ENCODE measurements around the gene TNFRSF19.

Gene TNFRSF19

DNA sequence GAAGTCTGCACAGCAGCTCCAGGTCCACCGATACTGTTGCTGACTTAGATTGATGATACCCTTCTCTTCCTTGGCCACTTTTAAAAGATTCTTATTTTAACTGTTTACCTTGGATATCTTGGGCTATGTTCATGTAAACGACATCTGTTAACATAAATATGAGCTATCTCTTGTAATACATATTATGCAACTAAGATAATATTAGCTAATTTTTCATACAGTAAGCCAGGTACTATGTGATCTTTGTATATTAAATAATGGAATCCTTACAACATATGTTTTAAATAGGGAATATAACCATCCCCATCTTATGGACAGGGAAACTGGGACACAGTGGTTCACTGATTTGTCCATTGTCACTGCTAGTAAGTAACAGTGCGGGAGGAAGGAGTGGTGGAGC lies 37.9 kb downstream of the TNFRSF19 start:
- no peak for DNase-seq (ENCODE audit: low read depth)

GRCh38 chr13:23608701-23609413 lies 38.6 kb downstream of the TNFRSF19 start:
- DNase-seq (ENCODE audit: low read depth), result no peak

DNA sequence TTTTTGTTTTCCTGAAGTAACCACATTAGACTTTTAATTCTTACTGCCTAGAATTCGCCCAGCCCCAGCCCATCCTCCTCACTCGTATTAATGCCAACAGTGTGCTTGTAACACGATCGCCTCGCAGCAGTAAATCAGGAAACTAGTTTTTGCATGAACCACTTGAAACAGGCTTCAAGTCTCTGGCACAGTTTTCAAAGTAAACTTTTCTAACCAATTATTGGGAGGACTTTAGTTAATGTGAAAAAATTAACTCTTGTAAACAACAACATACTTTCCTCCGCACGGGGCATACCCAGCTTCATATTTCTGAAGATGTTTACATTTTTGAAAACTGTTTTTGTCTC lies 39.2 kb downstream of the TNFRSF19 start:
- DNase-seq (ENCODE audit: low read depth), result no peak

GRCh38 chr13:23609874-23610576 lies 39.8 kb downstream of the TNFRSF19 start:
- no peak for DNase-seq (ENCODE audit: low read depth)

DNA sequence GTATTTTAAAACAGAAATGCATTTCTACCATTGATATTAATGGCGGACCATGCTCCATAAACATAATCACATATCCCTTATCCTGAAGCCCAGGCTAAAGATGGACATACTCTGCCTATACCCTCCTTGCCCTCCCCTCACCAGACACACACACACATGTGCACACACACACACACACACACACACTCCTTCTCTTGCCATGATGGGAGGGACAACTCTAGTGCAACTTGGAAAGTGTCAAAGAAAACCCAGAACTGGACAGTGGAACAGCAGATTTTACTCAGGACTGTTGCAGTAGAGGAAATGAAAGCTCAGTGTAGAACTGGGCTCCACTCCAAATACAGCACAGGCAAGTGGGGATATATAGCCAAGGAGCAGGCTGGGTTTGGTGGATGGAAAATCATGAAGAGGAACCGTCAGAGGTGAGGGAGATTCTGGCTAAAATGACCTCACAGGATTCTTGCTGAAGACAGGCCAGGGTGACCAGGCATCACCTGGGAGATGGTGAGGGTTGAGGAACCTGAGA lies 40.8 kb downstream of the TNFRSF19 start:
- DNase-seq (ENCODE audit: low read depth), result no peak

GRCh38 chr13:23612182-23612581 lies 42.0 kb downstream of the TNFRSF19 start:
- no peak for DNase-seq (ENCODE audit: low read depth)

GRCh38 chr13:23612731-23613130 lies 42.5 kb downstream of the TNFRSF19 start:
- DNase-seq (ENCODE audit: low read depth), result no peak

GRCh38 chr13:23613596-23613995 lies 43.4 kb downstream of the TNFRSF19 start:
- no peak for DNase-seq (ENCODE audit: low read depth)

DNA sequence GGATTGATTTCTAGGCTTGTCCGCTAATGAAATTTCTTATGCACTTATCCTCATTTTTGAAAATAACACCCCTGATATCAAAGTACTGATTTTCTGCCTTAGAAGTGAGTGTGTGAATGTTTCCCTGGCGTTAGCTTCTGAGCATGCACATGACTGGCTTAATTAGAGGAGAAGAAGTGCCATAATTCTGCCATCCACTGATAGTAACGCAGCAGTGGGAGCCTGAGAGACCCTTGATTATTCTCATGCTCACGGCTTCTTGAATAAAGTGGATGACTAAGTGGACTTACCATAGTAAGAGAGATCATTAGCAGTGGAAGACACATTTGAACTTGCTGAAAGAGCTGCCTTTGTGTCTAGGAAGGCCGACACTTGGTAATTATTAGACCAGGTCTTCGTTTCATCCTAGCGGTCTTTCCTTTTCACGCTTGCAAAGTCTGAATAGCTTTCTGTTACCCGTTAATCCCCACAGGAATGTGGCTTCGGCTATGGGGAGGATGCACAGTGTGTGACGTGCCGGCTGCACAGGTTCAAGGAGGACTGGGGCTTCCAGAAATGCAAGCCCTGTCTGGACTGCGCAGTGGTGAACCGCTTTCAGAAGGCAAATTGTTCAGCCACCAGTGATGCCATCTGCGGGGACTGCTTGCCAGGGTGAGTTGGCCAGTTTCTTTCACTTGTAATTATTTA lies 45.3 kb downstream of the TNFRSF19 start:
- no peak for DNase-seq (ENCODE audit: low read depth)

DNA sequence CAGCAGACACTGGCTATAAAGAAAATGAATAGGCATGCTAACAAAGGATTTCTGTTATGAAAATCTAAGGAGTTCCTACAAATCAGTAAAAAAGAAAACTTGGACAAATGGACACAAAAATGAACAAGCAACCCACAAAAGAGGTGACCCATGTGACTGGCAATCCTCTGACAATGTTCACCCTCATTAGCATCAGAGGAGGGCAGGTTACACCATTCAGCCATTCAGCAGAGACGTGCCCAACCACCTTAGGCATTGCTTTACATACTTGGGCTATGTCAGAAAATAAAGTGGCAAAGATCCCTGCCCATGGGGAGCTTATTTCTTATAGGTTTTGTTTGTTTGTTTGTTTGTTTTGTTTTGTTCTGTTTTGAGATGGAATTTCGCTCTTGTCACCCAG lies 46.0 kb downstream of the TNFRSF19 start:
- DNase-seq (ENCODE audit: low read depth), result no peak

GRCh38 chr13:23617551-23618024 lies 47.4 kb downstream of the TNFRSF19 start:
- no peak for DNase-seq (ENCODE audit: low read depth)

- DNase-seq (ENCODE audit: low read depth), result no peak
Observed at GRCh38 chr13:23618341-23618740, 48.1 kb downstream of the TNFRSF19 start.

- DNase-seq (ENCODE audit: low read depth), result no peak
Observed at GRCh38 chr13:23619068-23619855, 49.0 kb downstream of the TNFRSF19 start.

DNA sequence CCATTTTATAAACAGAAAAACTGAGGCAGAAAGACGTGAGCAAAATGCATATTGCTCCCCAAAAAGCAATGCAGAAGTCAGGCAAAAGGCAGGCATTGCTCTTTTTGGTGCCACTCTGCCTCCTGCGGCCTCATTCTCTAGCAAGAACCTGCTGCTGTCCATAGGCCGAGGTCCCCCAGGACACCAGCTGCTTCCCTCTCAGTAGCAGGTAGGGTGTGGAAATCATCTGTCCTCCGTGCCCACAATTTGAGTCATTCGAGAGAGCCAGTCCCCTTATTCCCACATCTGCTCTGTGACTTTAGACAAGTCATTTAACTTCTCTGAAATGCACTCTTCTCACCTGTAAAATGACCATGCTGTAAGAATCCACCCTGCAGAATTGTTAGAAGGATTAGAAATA lies 50.0 kb downstream of the TNFRSF19 start:
- DNase-seq (ENCODE audit: low read depth), result no peak

DNA sequence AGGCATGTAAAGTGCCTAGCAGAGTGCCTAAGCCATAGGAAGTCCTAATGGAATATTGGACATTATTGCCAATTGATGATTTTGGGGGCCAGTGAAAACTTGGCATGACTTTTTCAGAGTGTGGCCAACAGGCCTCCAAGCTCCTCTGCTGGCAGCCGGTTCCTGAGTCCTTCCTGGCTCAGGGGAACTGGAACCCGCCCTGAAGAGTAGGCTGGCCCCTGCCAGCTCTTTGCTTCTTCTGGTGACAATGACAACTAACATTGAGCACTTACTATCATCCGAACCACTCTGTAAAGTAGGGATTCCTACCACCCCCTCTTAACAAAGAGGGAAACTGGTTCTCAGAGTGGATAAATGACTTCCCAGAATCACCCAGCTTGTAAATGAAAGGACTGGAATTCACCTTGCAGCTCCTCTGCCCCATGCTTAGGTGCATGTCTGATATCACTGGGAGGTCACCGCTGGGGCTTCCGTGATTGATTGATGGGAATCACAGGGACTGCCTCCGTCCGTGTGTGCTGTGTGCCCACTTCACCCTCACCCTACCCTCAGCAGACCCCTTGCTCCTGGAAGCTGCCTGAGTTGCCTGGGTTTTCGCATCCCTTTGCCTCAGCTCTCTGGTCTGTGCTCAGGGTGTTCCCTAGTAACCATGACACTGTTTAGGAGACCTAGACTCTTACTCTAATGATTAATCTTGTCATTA lies 50.6 kb downstream of the TNFRSF19 start:
- no peak for DNase-seq (ENCODE audit: low read depth)

GRCh38 chr13:23621316-23621645 lies 51.1 kb downstream of the TNFRSF19 start:
- DNase-seq (ENCODE audit: low read depth), result no peak

DNA sequence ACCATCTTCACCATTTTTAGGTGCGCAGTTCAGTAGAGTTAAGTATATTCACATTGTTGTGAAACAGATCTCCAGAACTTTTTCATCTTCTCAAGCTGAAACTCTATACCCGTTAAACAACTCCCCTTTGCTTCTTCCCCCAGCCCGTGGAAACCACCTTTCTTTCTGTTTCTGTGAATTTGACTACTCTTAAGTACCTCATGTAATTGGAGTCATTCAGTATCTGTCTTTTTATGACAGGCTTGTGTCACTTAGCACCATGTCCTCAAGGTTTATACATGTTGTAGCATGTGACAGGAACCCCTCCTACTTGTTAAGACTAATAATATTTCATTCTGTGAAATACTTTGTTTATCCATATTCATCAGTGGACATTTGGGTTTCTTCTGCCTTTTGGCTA lies 52.8 kb downstream of the TNFRSF19 start:
- DNase-seq (ENCODE audit: low read depth), result no peak

GRCh38 chr13:23623394-23623793 lies 53.2 kb downstream of the TNFRSF19 start:
- DNase-seq (ENCODE audit: low read depth), result no peak

GRCh38 chr13:23626700-23627099 lies 56.5 kb downstream of the TNFRSF19 start:
- no peak for DNase-seq (ENCODE audit: low read depth)

- DNase-seq (ENCODE audit: low read depth), result no peak
Observed at GRCh38 chr13:23627410-23627809, 57.2 kb downstream of the TNFRSF19 start.

- no peak for DNase-seq (ENCODE audit: low read depth)
Observed at GRCh38 chr13:23628250-23628649, 58.0 kb downstream of the TNFRSF19 start.

All from T-helper 22 cell (primary cell).